Measurements from ENCODE around the gene NTM. TPM values are rescaled to one million over a fixed set of nuclear protein-coding genes. Genes with fewer than 3 reads are reported as not detected.

The NTM gene
- total RNA-seq, 1 donor from 2014 or later, result 4.3 TPM

DNA sequence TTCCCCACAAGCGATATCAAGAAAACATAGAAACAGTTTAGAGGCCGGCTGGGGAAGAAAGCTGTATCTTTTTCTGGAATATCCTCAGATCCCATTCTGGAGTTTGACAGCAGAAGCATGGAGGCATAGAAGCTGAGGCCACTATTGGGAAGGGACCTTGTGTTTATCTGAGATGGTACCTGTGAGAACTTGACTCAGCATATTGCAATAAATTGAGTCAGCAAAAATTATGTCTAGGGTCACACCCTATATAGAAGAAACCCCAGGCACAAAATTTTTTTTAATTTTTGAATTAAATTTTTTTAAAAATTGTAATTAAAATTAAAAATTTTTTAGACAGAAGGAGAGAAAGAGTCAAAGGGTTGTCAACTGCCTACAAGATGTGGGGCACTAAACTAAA, 178.7 kb downstream of the NTM start:
- Mint-ChIP-seq H3K27me3 (peaks cover 44% of the 10 kb centered on the region), H3K36me3 (ENCODE audit: insufficient read depth) (no peaks in the 10 kb centered on the region), H3K4me1 (ENCODE audit: low read depth) (peaks cover 4% of the 10 kb centered on the region), H3K4me3 (ENCODE audit: low read depth) (no peak overlapping the region), H3K9me3 (ENCODE audit: low read depth) (no peaks in the 10 kb centered on the region), H3K27ac (no peak overlapping the region)
- no peak for DNase-seq (ENCODE audit: low spot score, unreplicated experiment)
- TF ChIP-seq, protein P1, sequence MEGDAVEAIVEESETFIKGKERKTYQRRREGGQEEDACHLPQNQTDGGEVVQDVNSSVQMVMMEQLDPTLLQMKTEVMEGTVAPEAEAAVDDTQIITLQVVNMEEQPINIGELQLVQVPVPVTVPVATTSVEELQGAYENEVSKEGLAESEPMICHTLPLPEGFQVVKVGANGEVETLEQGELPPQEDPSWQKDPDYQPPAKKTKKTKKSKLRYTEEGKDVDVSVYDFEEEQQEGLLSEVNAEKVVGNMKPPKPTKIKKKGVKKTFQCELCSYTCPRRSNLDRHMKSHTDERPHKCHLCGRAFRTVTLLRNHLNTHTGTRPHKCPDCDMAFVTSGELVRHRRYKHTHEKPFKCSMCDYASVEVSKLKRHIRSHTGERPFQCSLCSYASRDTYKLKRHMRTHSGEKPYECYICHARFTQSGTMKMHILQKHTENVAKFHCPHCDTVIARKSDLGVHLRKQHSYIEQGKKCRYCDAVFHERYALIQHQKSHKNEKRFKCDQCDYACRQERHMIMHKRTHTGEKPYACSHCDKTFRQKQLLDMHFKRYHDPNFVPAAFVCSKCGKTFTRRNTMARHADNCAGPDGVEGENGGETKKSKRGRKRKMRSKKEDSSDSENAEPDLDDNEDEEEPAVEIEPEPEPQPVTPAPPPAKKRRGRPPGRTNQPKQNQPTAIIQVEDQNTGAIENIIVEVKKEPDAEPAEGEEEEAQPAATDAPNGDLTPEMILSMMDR (IDR thresholded peaks at IDR 0.05; ENCODE audit: unreplicated experiment), result no peak

DNA sequence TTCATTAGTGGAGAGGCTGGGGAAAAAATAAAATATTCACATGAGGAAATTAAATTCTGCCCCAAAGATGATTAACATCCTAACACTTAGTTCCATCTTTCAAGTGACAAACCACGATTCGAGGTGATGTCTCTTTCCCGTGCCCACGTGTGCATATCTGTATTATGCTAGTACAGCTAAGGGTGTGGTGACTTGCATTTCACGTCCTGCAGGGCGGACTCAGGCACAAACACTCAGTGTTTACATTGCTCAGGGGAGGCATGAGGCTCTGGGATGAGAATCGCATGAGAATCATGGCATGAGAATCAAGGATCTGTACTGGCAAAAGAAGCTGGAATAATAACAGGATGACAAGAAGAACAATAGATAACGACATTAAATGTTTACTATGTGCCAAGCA, 179.4 kb downstream of the NTM start:
- no peak overlapping the region for H3K27ac Mint-ChIP-seq
- TF ChIP-seq, protein P1 (IDR thresholded peaks at IDR 0.05; ENCODE audit: unreplicated experiment), result no peak
- DNase-seq (ENCODE audit: low spot score, unreplicated experiment), result no peak
- no peaks in the 10 kb centered on the region for H3K36me3 Mint-ChIP-seq (ENCODE audit: insufficient read depth)
- H3K4me1 Mint-ChIP-seq (ENCODE audit: low read depth), result peaks cover 1% of the 10 kb centered on the region
- H3K9me3 Mint-ChIP-seq (ENCODE audit: low read depth), result no peaks in the 10 kb centered on the region
- H3K4me3 Mint-ChIP-seq (ENCODE audit: low read depth), result no peak overlapping the region
- peaks cover 41% of the 10 kb centered on the region for H3K27me3 Mint-ChIP-seq

DNA sequence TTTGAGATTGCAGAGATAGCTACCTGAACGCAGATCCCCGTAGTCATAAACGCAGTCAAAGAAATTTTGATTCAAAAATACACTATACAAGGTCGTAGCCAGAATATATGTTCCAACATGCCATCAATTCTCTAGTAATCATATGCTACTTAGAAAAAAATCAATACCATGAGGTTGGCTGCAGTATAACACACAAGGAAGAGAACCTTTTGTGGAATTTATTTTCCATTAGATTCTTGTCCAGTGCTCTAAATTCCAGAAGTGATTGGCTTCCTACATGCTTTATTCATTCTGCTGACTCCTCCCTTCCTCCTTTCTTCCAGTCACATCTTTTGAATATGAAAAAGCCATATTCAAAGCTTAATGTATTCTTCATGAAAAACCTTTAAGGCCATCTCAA, 189.9 kb downstream of the NTM start:
- no peak for DNase-seq (ENCODE audit: low spot score, unreplicated experiment)
- H3K27me3 Mint-ChIP-seq, result peaks cover 3% of the 10 kb centered on the region
- no peaks in the 10 kb centered on the region for H3K9me3 Mint-ChIP-seq (ENCODE audit: low read depth)
- TF ChIP-seq, protein P1 (IDR thresholded peaks at IDR 0.05; ENCODE audit: unreplicated experiment), result no peak
- no peaks in the 10 kb centered on the region for H3K36me3 Mint-ChIP-seq (ENCODE audit: insufficient read depth)
- H3K4me3 Mint-ChIP-seq (ENCODE audit: low read depth), result no peak overlapping the region
- H3K27ac Mint-ChIP-seq, result no peak overlapping the region
- peaks cover 17% of the 10 kb centered on the region for H3K4me1 Mint-ChIP-seq (ENCODE audit: low read depth)

DNA sequence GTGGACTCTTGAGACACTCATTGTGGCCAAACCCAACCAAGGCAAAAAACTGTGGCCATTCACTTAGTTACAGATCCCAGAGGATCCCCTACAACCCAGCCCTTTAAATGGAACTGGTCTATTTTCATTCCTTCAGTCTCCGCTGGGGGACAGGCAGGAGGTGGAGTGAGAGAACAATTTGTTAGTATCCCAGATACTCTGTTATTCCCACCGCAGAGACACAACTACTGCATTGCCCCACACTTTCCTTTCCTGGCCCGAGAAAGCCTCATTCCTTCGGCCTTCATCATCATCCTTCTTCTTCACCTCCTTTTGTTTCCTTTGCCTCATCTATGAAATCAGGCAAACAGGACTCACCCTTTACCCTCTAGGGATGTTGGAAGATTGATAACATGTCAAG, 191.1 kb downstream of the NTM start:
- DNase-seq (ENCODE audit: low spot score, unreplicated experiment), result no peak
- Mint-ChIP-seq H3K27me3 (peaks cover 6% of the 10 kb centered on the region), H3K4me3 (ENCODE audit: low read depth) (no peak overlapping the region), H3K4me1 (ENCODE audit: low read depth) (peaks cover 17% of the 10 kb centered on the region), H3K36me3 (ENCODE audit: insufficient read depth) (no peaks in the 10 kb centered on the region), H3K9me3 (ENCODE audit: low read depth) (no peaks in the 10 kb centered on the region), H3K27ac (no peak overlapping the region)
- TF ChIP-seq, protein P1 (IDR thresholded peaks at IDR 0.05; ENCODE audit: unreplicated experiment), result no peak

DNA sequence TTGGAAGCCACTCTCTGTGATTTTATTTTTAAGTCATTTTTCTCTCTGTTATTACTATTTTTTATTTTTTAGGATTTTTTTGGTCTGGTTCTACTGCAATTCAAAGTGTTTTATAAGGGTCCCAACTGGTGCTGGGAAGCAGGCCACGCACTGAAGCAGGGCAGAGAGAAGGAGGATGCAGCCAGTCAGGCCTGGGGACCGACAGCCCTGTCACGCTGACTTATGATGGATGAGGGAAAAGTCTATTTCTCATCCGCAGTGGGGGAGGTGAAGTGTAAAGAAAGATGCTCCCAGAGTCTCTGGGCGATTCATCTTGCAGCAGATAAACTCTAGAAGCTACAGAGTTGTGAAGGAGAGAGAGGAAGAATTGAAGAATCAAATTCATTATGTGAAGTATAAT, 191.6 kb downstream of the NTM start:
- DNase-seq (ENCODE audit: low spot score, unreplicated experiment), result no peak
- H3K36me3 Mint-ChIP-seq (ENCODE audit: insufficient read depth), result no peaks in the 10 kb centered on the region
- TF ChIP-seq, protein P1 (IDR thresholded peaks at IDR 0.05; ENCODE audit: unreplicated experiment), result no peak
- no peak overlapping the region for H3K4me3 Mint-ChIP-seq (ENCODE audit: low read depth)
- peaks cover 11% of the 10 kb centered on the region for H3K27me3 Mint-ChIP-seq
- no peak overlapping the region for H3K27ac Mint-ChIP-seq
- H3K4me1 Mint-ChIP-seq (ENCODE audit: low read depth), result peaks cover 17% of the 10 kb centered on the region
- H3K9me3 Mint-ChIP-seq (ENCODE audit: low read depth), result no peaks in the 10 kb centered on the region
